Measurements from ENCODE around the gene ANKRD65.
"Not testable (repeated sequence)": the region's sequence is repeated elsewhere in the genome, so short reads cannot be mapped to it uniquely, and the experiment has no call there.

ANKRD65 gene

GRCh38 chr1:1415751-1416150 lies 5.3 kb downstream of the ANKRD65 start:
- DNase-seq: no peak

- DNase-seq: not testable (repeated sequence)
These were observed 8.7 kb downstream of the ANKRD65 start for GRCh38 chr1:1412311-1412902.

- no peak for DNase-seq
These were observed 9.4 kb downstream of the ANKRD65 start for GRCh38 chr1:1411626-1412025.

GRCh38 chr1:1410238-1410637 lies 10.8 kb downstream of the ANKRD65 start:
- not testable (repeated sequence) for DNase-seq

- no peak for DNase-seq
These were observed 13.3 kb downstream of the ANKRD65 start for GRCh38 chr1:1407636-1408318.

GRCh38 chr1:1406821-1407635 lies 14.0 kb downstream of the ANKRD65 start, which contains the start of gene MRPL20:
Gene MRPL20, minus strand, starts transcription at chr1:1407293. Its CDS starts 76 bp downstream, at chr1:1407217.
- peak; percentile 85 to 91 for DNase-seq

- no peak for DNase-seq
These were observed 14.8 kb downstream of the ANKRD65 start for GRCh38 chr1:1406101-1406820.

- DNase-seq: no peak
These were observed 17.4 kb downstream of the ANKRD65 start for GRCh38 chr1:1403653-1404052.

- DNase-seq: not testable (repeated sequence)
These were observed 18.1 kb downstream of the ANKRD65 start for GRCh38 chr1:1402901-1403392.

GRCh38 chr1:1402072-1402900 lies 18.8 kb downstream of the ANKRD65 start:
- DNase-seq: peak; percentile 34 to 45

- DNase-seq: no peak
These were observed 19.5 kb downstream of the ANKRD65 start for GRCh38 chr1:1401457-1402010.

- no peak for DNase-seq
These were observed 20.3 kb downstream of the ANKRD65 start for GRCh38 chr1:1400576-1401456.

GRCh38 chr1:1399872-1400575 lies 21.1 kb downstream of the ANKRD65 start:
- no peak for DNase-seq

- peak; percentile 93 to 97 for DNase-seq
These were observed 21.7 kb downstream of the ANKRD65 start, which contains the start of gene CCNL2 for GRCh38 chr1:1399187-1399871. Gene CCNL2, minus strand, starts transcription at chr1:1399335. Its CDS starts 29 bp downstream, at chr1:1399306.

- no peak for DNase-seq
These were observed 22.3 kb downstream of the ANKRD65 start for GRCh38 chr1:1398677-1399186.

- DNase-seq: no peak
These were observed 23.1 kb downstream of the ANKRD65 start for GRCh38 chr1:1397839-1398523.

- no peak for DNase-seq
These were observed 25.9 kb downstream of the ANKRD65 start for GRCh38 chr1:1395166-1395565.

GRCh38 chr1:1394116-1394515 lies 27.0 kb downstream of the ANKRD65 start:
- DNase-seq: no peak
